ENCODE data around the gene HES1. TPM values are rescaled to one million over a fixed set of nuclear protein-coding genes. Genes with fewer than 3 reads are reported as not detected.

Gene HES1
- total and polyA plus RNA-seq, 9 of the 15 experiments (the other 6 are each of a cell fraction or from before 2014, with no cell fraction given): 3.4 to 37.0 (median 19.3) TPM

DNA sequence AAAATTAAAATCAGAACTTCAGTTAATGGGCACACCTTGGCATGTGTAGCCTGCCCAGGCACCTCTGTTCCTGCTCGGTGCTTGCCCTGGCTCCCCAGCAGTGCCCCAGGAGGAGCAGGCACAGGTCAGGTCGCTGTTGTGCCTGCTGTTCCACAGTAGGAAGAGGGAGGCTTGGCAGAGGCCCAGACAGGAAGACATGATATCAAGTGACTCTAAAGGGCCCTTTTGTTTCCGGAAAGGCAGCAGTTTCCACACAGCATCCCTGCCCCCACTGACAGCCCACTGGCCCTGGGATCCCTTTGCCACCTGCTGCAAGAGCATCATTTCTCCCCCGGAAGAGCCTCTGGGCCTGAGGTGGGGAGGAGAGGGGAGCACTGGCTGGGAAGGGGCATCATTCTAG lies 40.5 kb upstream of the HES1 start:
- FAIRE-seq (no peak), ATAC-seq (no peak), DNase-seq (ENCODE audit: extremely low read depth in 1 of 4, low spot score in 3 of 4) (no peak)
- no peak overlapping the region for H2AFZ ChIP-seq (ENCODE audit: low read depth, low read length)
- H3K27me3 ChIP-seq (ENCODE audit: control insufficient read depth in 2 of 2, insufficient read depth in 2 of 2, low read length in 2 of 2): no peaks in the 10 kb centered on the region
- H3K27ac ChIP-seq (ENCODE audit: extremely low read depth, low read depth, low read length): no peak overlapping the region
- no peaks in the 10 kb centered on the region for H3K9me3 ChIP-seq (replicated peaks; ENCODE audit: control insufficient read depth, insufficient read depth, low read depth, low read length)
- H3K4me2 ChIP-seq (ENCODE audit: insufficient read depth, low read length): no peak overlapping the region
- H3K9ac ChIP-seq (ENCODE audit: insufficient read depth in 1 of 2, low read depth in 2 of 2, low read length in 2 of 2): no peak overlapping the region
- ChIA-PET POLR2A (no interaction called here), CTCF (ENCODE audit: low intra/inter-chr PET ratio) (no interaction called here)
- intact Hi-C loops (cut with micrococcal nuclease): no loop called here
- in situ Hi-C loops (cut with MboI): no loop called here
- H3K36me3 ChIP-seq (ENCODE audit: control insufficient read depth, insufficient read depth, low read length): no peaks in the 10 kb centered on the region
- no peak overlapping the region for H3K4me3 ChIP-seq
- H3K4me1 ChIP-seq (replicated peaks in 1 of 2; ENCODE audit: control insufficient read depth in 2 of 2, insufficient read depth in 2 of 2, low read length in 2 of 2): peaks cover 9 to 27% of the 10 kb centered on the region in 2 experiments
- 57% methylated on average over 4 of the region's 4 CpGs for WGBS (ENCODE audit: insufficient coverage, low coverage, missing lambda C conversion rate)
- no peaks in the 10 kb centered on the region for H3K9me1 ChIP-seq (ENCODE audit: control insufficient read depth, insufficient read depth, low read length)
- TF ChIP-seq, protein P1, sequence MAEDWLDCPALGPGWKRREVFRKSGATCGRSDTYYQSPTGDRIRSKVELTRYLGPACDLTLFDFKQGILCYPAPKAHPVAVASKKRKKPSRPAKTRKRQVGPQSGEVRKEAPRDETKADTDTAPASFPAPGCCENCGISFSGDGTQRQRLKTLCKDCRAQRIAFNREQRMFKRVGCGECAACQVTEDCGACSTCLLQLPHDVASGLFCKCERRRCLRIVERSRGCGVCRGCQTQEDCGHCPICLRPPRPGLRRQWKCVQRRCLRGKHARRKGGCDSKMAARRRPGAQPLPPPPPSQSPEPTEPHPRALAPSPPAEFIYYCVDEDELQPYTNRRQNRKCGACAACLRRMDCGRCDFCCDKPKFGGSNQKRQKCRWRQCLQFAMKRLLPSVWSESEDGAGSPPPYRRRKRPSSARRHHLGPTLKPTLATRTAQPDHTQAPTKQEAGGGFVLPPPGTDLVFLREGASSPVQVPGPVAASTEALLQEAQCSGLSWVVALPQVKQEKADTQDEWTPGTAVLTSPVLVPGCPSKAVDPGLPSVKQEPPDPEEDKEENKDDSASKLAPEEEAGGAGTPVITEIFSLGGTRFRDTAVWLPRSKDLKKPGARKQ (CRISPR knock-in tag; IDR thresholded peaks at IDR 0.05): no peak
- TF ChIP-seq SREBF1 (IDR thresholded peaks at IDR 0.05; ENCODE audit: borderline replicate concordance, low read depth, low read length): no peak
- TF ChIP-seq HOMEZ (CRISPR knock-in tag; IDR thresholded peaks at IDR 0.05): no peak
- no peak for TF ChIP-seq ARHGAP35 (IDR thresholded peaks at IDR 0.05; ENCODE audit: partially characterized antibody)
- TF ChIP-seq GTF2E2 (tag; IDR thresholded peaks at IDR 0.05): no peak
- TF ChIP-seq ARID2 (IDR thresholded peaks at IDR 0.05): no peak
- TF ChIP-seq CREM (IDR thresholded peaks at IDR 0.05; ENCODE audit: low read depth): no peak
- no peak for TF ChIP-seq TBP (optimal IDR thresholded peaks at IDR 0.05; ENCODE audit: low read depth, low read length)
- no peak for TF ChIP-seq EGR1 (conservative IDR thresholded peaks at IDR 0.05)
- no peak for TF ChIP-seq LCOR (CRISPR knock-in tag; IDR thresholded peaks at IDR 0.05)
- TF ChIP-seq TEAD1 (CRISPR knock-in tag; IDR thresholded peaks at IDR 0.05): no peak
- no peak for TF ChIP-seq ZC3H8 (IDR thresholded peaks at IDR 0.05)
- TF ChIP-seq NFYB (IDR thresholded peaks at IDR 0.05; ENCODE audit: extremely low read depth, insufficient read length): no peak
- TF ChIP-seq ZNF431 (CRISPR knock-in tag; IDR thresholded peaks at IDR 0.05): no peak
- no TSS peak for BruUV-seq (replicated peaks)
- H4K20me1 ChIP-seq (replicated peaks; ENCODE audit: control insufficient read depth, insufficient read depth, low read length): no peaks in the 10 kb centered on the region
- H3K79me2 ChIP-seq (ENCODE audit: control insufficient read depth, insufficient read depth, low read length): no peaks in the 10 kb centered on the region
